HEK293 (cell line): Measurements from ENCODE around the gene ZNF652.
A peak's percentile ranks its signal among the peaks of the same experiment; 100 is the strongest.

Source experiments
- CTCF ChIA-PET: fragments of 350-600 bp; formaldehyde crosslinking; extraction: SDS; loops from one replicate; lab custom pipeline; 2021; ENCODE audit warnings: antibody characterized with exemption; lab: Yijun Ruan, JAX
- POLR2A ChIA-PET: fragments of 300-600 bp; formaldehyde crosslinking; extraction: SDS; loops from one replicate; lab custom pipeline; 2020; ENCODE audit warnings: antibody characterized with exemption, inconsistent platforms; lab: Yijun Ruan, JAX
- H3K27ac ChIP-seq: fragments of 200-500 bp; sonication (Bioruptor generic); 2 replicates; pipeline ENCODE4 v1.5.1; 2014; ENCODE audit warnings: low read depth, low read length, control low read depth, inconsistent platforms; ENCODE audit errors: extremely low read depth
- H3K36me3 ChIP-seq, 2 experiments: fragments of 200-500 bp in 1 of 2; sonication (Bioruptor generic) in 1 of 2; 1 replicate in 1 of 2; 2 replicates in 1 of 2; pipeline ENCODE4 v1.5.1; 2014 to 2017; ENCODE audit warnings: inconsistent platforms in 2 of 2, low read length in 2 of 2; ENCODE audit not compliant: control insufficient read depth in 2 of 2, insufficient read depth in 1 of 2
- H3K4me1 ChIP-seq: fragments of 200-500 bp; sonication (Bioruptor generic); 2 replicates; pipeline ENCODE4 v1.5.1; 2014; ENCODE audit warnings: mild to moderate bottlenecking, low read length, inconsistent platforms; ENCODE audit not compliant: control insufficient read depth, insufficient read depth
- H3K4me3 ChIP-seq: 2 replicates; pipeline ENCODE4 v1.5.1; 2011; ENCODE audit warnings: low read depth, mild to moderate bottlenecking, control low read depth, low read length, moderate library complexity
- H3K9me3 ChIP-seq: fragments of 200-500 bp; sonication (Bioruptor generic); 2 replicates; pipeline ENCODE4 v1.5.1; 2014; ENCODE audit warnings: low read depth, low read length, inconsistent platforms; ENCODE audit not compliant: control insufficient read depth, insufficient read depth
- EGR2 ChIP-seq: fragments of 450-650 bp; formaldehyde crosslinking; IDR thresholded peaks from 2 replicates; pipeline ENCODE4 v1.5.1; 2016; ENCODE audit warnings: low read depth, missing biosample characterization, missing genetic modification characterization
- GLIS1 ChIP-seq: fragments of 450-650 bp; formaldehyde crosslinking; IDR thresholded peaks from 2 replicates; pipeline ENCODE4 v1.5.1; 2016; ENCODE audit warnings: missing biosample characterization, missing genetic modification characterization
- GLIS2 ChIP-seq: fragments of 450-650 bp; formaldehyde crosslinking; IDR thresholded peaks from 2 replicates; pipeline ENCODE4 v1.5.1; 2016; ENCODE audit warnings: missing biosample characterization, missing genetic modification characterization
- KLF1 ChIP-seq: fragments of 450-650 bp; formaldehyde crosslinking; IDR thresholded peaks from 2 replicates; pipeline ENCODE4 v1.5.1; 2016; ENCODE audit warnings: missing biosample characterization, missing genetic modification characterization
- KLF9 ChIP-seq: fragments of 450-650 bp; formaldehyde crosslinking; IDR thresholded peaks from 2 replicates; pipeline ENCODE4 v1.5.1; 2016; ENCODE audit warnings: missing biosample characterization, missing genetic modification characterization, low read depth
- REPIN1 ChIP-seq: fragments of 450-650 bp; formaldehyde crosslinking; IDR thresholded peaks from 2 replicates; pipeline ENCODE4 v1.5.1; 2017; ENCODE audit warnings: missing biosample characterization, missing genetic modification characterization, low read depth
- SP3 ChIP-seq: fragments of 450-650 bp; formaldehyde crosslinking; IDR thresholded peaks from 2 replicates; pipeline ENCODE4 v1.5.1; 2016; ENCODE audit warnings: missing biosample characterization, missing genetic modification characterization
- SP7 ChIP-seq: fragments of 450-650 bp; formaldehyde crosslinking; IDR thresholded peaks from 2 replicates; pipeline ENCODE4 v1.5.1; 2016; ENCODE audit warnings: missing biosample characterization, missing genetic modification characterization
- WT1 ChIP-seq: fragments of 450-650 bp; formaldehyde crosslinking; IDR thresholded peaks from 2 replicates; pipeline ENCODE4 v1.5.1; 2016; ENCODE audit warnings: missing biosample characterization, missing genetic modification characterization
- ZBTB17 ChIP-seq: fragments of 450-650 bp; formaldehyde crosslinking; IDR thresholded peaks from 2 replicates; pipeline ENCODE4 v1.5.1; 2016; ENCODE audit warnings: missing biosample characterization, missing genetic modification characterization
- ZBTB48 ChIP-seq: fragments of 450-650 bp; formaldehyde crosslinking; IDR thresholded peaks from 2 replicates; pipeline ENCODE4 v1.5.1; 2016; ENCODE audit warnings: missing biosample characterization, missing genetic modification characterization
- ZEB2 ChIP-seq: fragments of 450-650 bp; formaldehyde crosslinking; IDR thresholded peaks from 2 replicates; pipeline ENCODE4 v1.5.1; 2016; ENCODE audit warnings: missing biosample characterization, missing genetic modification characterization
- ZNF2 ChIP-seq: fragments of 450-650 bp; formaldehyde crosslinking; IDR thresholded peaks from 2 replicates; pipeline ENCODE4 v1.5.1; 2016; ENCODE audit warnings: missing biosample characterization, missing genetic modification characterization
- ZNF239 ChIP-seq: fragments of 450-650 bp; formaldehyde crosslinking; IDR thresholded peaks from 2 replicates; pipeline ENCODE4 v1.5.1; 2016; ENCODE audit warnings: missing biosample characterization, missing genetic modification characterization
- ZNF335 ChIP-seq: fragments of 450-650 bp; formaldehyde crosslinking; conservative IDR thresholded peaks from 2 replicates; pipeline ENCODE4 v1.5.1; 2016; ENCODE audit warnings: missing biosample characterization, missing genetic modification characterization
- ZNF341 ChIP-seq: fragments of 450-650 bp; formaldehyde crosslinking; IDR thresholded peaks from 2 replicates; pipeline ENCODE4; 2016; ENCODE audit warnings: low read depth, missing biosample characterization, missing genetic modification characterization
- ZNF354C ChIP-seq: fragments of 450-650 bp; formaldehyde crosslinking; IDR thresholded peaks from 2 replicates; pipeline ENCODE4 v1.5.1; 2016; ENCODE audit warnings: missing biosample characterization, missing genetic modification characterization, low read depth, borderline replicate concordance
- ZNF423 ChIP-seq: fragments of 450-650 bp; formaldehyde crosslinking; IDR thresholded peaks from 2 replicates; pipeline ENCODE4 v1.5.1; 2016; ENCODE audit warnings: missing biosample characterization, missing genetic modification characterization
- ZNF501 ChIP-seq: fragments of 450-650 bp; formaldehyde crosslinking; IDR thresholded peaks from 2 replicates; pipeline ENCODE4 v1.5.1; 2016; ENCODE audit warnings: missing biosample characterization, missing genetic modification characterization
- ZNF548 ChIP-seq: fragments of 450-650 bp; formaldehyde crosslinking; IDR thresholded peaks from 2 replicates; pipeline ENCODE4 v1.5.1; 2016; ENCODE audit warnings: missing biosample characterization, missing genetic modification characterization
- ZNF629 ChIP-seq: fragments of 450-650 bp; formaldehyde crosslinking; IDR thresholded peaks from 2 replicates; pipeline ENCODE4 v1.5.1; 2017; ENCODE audit warnings: missing biosample characterization, missing genetic modification characterization
- ZNF639 ChIP-seq: fragments of 450-650 bp; formaldehyde crosslinking; IDR thresholded peaks from 2 replicates; pipeline ENCODE4 v1.5.1; 2016; ENCODE audit warnings: missing biosample characterization, missing genetic modification characterization
- ZNF645 ChIP-seq: fragments of 450-650 bp; formaldehyde crosslinking; IDR thresholded peaks from 2 replicates; pipeline ENCODE4; 2016; ENCODE audit warnings: missing biosample characterization, missing genetic modification characterization
- ZSCAN4 ChIP-seq: fragments of 450-650 bp; formaldehyde crosslinking; IDR thresholded peaks from 2 replicates; pipeline ENCODE4 v1.5.1; 2017; ENCODE audit warnings: missing biosample characterization, missing genetic modification characterization
- ZXDB ChIP-seq: fragments of 450-650 bp; formaldehyde crosslinking; IDR thresholded peaks from 2 replicates; pipeline ENCODE4 v1.5.1; 2016; ENCODE audit warnings: missing biosample characterization, missing genetic modification characterization
- TF ChIP-seq, protein P1 (sequence below): fragments of 450-650 bp; formaldehyde crosslinking; IDR thresholded peaks from 2 replicates; pipeline ENCODE4 v1.5.1; 2016; ENCODE audit warnings: missing biosample characterization, missing genetic modification characterization
- TF ChIP-seq, protein P2 (sequence below): fragments of 450-650 bp; formaldehyde crosslinking; IDR thresholded peaks from 2 replicates; pipeline ENCODE4 v1.5.1; 2016; ENCODE audit warnings: missing biosample characterization, missing genetic modification characterization, borderline replicate concordance
- TF ChIP-seq, protein P3 (sequence below): fragments of 450-650 bp; formaldehyde crosslinking; optimal IDR thresholded peaks from 2 replicates; pipeline ENCODE3; 2016; ENCODE audit warnings: missing biosample characterization, mild to moderate bottlenecking, missing genetic modification characterization

ZNF652 gene

GRCh38 chr17:49361129-49361901 is 735 bp downstream of the ZNF652 start:
- H3K36me3 ChIP-seq, result no peaks in the 10 kb centered on the region
- ChIA-PET CTCF (interaction anchor here (0.6 to 11.1 kb wide), 3 partner anchors 14 to 44 kb away, joined by 4 to 91 read pairs (median 4); no protein-coding TSS in a partner anchor), POLR2A (interaction anchor here (1.0 to 1.1 kb wide), 2 partner anchors 15 to 29 kb away, joined by 3 to 4 read pairs; no protein-coding TSS in a partner anchor)
- no peaks in the 10 kb centered on the region for H3K9me3 ChIP-seq
- H3K4me3 ChIP-seq, result peak overlapping the region; percentile 94
- peak overlapping the region; percentile 98 for H3K27ac ChIP-seq
- H3K4me1 ChIP-seq, result peaks cover 38% of the 10 kb centered on the region
- no peak for TF ChIP-seq ZNF645 (tag by site-specific recombination)
- peak; percentile 38 for TF ChIP-seq KLF9
- TF ChIP-seq, protein P1, sequence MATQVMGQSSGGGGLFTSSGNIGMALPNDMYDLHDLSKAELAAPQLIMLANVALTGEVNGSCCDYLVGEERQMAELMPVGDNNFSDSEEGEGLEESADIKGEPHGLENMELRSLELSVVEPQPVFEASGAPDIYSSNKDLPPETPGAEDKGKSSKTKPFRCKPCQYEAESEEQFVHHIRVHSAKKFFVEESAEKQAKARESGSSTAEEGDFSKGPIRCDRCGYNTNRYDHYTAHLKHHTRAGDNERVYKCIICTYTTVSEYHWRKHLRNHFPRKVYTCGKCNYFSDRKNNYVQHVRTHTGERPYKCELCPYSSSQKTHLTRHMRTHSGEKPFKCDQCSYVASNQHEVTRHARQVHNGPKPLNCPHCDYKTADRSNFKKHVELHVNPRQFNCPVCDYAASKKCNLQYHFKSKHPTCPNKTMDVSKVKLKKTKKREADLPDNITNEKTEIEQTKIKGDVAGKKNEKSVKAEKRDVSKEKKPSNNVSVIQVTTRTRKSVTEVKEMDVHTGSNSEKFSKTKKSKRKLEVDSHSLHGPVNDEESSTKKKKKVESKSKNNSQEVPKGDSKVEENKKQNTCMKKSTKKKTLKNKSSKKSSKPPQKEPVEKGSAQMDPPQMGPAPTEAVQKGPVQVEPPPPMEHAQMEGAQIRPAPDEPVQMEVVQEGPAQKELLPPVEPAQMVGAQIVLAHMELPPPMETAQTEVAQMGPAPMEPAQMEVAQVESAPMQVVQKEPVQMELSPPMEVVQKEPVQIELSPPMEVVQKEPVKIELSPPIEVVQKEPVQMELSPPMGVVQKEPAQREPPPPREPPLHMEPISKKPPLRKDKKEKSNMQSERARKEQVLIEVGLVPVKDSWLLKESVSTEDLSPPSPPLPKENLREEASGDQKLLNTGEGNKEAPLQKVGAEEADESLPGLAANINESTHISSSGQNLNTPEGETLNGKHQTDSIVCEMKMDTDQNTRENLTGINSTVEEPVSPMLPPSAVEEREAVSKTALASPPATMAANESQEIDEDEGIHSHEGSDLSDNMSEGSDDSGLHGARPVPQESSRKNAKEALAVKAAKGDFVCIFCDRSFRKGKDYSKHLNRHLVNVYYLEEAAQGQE (tag by site-specific recombination), result no peak
- peak; percentile 66 for TF ChIP-seq ZBTB17 (tag by site-specific recombination)
- TF ChIP-seq SP3 (tag by site-specific recombination), result peak; percentile 66
- TF ChIP-seq ZSCAN4, result no peak
- peak; percentile 63 for TF ChIP-seq ZEB2 (tag by site-specific recombination)
- TF ChIP-seq ZNF335 (tag by site-specific recombination), result peak; percentile 73; the same call in 1 of the 2 replicates
- TF ChIP-seq GLIS2 (tag by site-specific recombination), result peak; percentile 66; the same call in 1 of the 2 replicates
- TF ChIP-seq ZNF354C (tag by site-specific recombination), result no peak
- 0 out of 2 replicates have a peak, but pooled peaks have one; percentile 18 for TF ChIP-seq ZBTB48
- TF ChIP-seq ZNF639 (tag by site-specific recombination), result no peak
- TF ChIP-seq, protein P2, sequence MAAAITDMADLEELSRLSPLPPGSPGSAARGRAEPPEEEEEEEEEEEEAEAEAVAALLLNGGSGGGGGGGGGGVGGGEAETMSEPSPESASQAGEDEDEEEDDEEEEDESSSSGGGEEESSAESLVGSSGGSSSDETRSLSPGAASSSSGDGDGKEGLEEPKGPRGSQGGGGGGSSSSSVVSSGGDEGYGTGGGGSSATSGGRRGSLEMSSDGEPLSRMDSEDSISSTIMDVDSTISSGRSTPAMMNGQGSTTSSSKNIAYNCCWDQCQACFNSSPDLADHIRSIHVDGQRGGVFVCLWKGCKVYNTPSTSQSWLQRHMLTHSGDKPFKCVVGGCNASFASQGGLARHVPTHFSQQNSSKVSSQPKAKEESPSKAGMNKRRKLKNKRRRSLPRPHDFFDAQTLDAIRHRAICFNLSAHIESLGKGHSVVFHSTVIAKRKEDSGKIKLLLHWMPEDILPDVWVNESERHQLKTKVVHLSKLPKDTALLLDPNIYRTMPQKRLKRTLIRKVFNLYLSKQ, result no peak
- TF ChIP-seq, protein P3, sequence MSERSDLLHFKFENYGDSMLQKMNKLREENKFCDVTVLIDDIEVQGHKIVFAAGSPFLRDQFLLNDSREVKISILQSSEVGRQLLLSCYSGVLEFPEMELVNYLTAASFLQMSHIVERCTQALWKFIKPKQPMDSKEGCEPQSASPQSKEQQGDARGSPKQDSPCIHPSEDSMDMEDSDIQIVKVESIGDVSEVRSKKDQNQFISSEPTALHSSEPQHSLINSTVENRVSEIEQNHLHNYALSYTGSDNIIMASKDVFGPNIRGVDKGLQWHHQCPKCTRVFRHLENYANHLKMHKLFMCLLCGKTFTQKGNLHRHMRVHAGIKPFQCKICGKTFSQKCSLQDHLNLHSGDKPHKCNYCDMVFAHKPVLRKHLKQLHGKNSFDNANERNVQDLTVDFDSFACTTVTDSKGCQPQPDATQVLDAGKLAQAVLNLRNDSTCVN (tag by site-specific recombination), result peak; percentile 49
- no peak for TF ChIP-seq ZNF239 (tag by site-specific recombination)
- TF ChIP-seq ZXDB (tag by site-specific recombination), result peak; percentile 52; the same call in 1 of the 2 replicates
- TF ChIP-seq WT1 (tag by site-specific recombination), result peak; percentile 44; the same call in 1 of the 2 replicates
- TF ChIP-seq ZNF548 (tag by site-specific recombination), result no peak
- peak; percentile 25 for TF ChIP-seq KLF1 (tag by site-specific recombination)
- peak; percentile 41; the same call in 1 of the 2 replicates for TF ChIP-seq REPIN1 (tag by site-specific recombination)
- TF ChIP-seq GLIS1 (tag by site-specific recombination), result peak; percentile 53; the same call in 1 of the 2 replicates
- TF ChIP-seq ZNF629 (tag by site-specific recombination), result peak; percentile 66
- TF ChIP-seq EGR2 (tag by site-specific recombination), result peak; percentile 92
- 0 out of 2 replicates have a peak, but pooled peaks have one; percentile 67 for TF ChIP-seq ZNF501
- peak; percentile 42; the same call in 1 of the 2 replicates for TF ChIP-seq ZNF341 (tag by site-specific recombination)
- TF ChIP-seq ZNF2, result peak; percentile 73; the same call in 1 of the 2 replicates
- peak; percentile 40; the same call in 1 of the 2 replicates for TF ChIP-seq SP7 (tag by site-specific recombination)
- peak; percentile 66 for TF ChIP-seq ZNF423 (tag by site-specific recombination)
